Measurements from ENCODE around the gene RNPEPL1. TPM values are rescaled to one million over a fixed set of nuclear protein-coding genes. Genes with fewer than 3 reads are reported as not detected.

Gene RNPEPL1
- total RNA-seq, 4 donors from 2014 or later, result 41.6 to 97.4 (median 71.8) TPM

DNA sequence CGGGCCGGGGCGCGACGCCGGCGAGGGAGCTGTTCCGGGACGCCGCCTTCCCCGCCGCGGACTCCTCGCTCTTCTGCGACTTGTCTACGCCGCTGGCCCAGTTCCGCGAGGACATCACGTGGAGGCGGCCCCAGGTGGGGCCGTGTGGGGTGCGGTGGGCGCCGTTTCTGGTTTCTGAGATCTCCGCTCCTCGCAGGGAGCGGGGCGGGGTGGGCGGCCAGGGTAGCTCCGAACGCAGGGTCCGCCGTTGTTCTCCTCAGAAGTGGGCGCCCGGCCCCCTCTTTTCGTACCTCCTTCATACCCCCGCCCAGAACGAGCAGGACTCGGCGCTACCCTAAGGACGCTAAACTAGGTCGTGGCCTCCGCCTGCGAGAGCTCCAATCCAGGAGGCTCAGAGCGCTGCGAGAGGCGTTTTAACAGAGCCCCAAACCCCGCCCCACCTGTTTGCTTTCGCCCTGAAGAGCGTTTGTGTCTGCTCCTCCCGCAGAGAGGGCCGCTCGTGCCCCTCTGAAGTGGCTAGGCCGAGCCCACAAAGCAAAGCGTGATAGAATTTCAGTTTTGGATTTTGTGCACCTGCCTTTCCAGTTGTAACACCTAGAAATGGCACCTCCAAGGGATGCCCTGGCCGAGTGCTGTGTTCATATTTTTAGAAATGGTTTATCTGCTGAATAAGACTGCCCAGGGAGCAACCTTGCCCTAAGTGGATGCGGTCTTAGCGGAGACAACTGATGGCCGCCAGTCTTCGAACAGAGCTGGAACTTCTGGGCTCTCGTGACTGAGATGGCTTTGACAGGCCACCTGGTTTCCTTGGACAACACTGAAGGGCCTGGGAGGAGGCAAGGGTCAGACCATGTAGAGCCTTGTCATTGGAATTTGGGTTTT lies 18.9 kb downstream of the RNPEPL1 start:
- ATAC-seq (ENCODE audit: low FRiP score) (peak; percentile 10), DNase-seq (ENCODE audit: low spot score) (no peak)
- no peak for TF ChIP-seq CTCF (IDR thresholded peaks at IDR 0.05)

GRCh38 chr2:240588006-240588655 lies 19.8 kb downstream of the RNPEPL1 start:
- ATAC-seq (ENCODE audit: low FRiP score) (no peak), DNase-seq (ENCODE audit: low spot score) (no peak)
- TF ChIP-seq CTCF (IDR thresholded peaks at IDR 0.05), result no peak

GRCh38 chr2:240588669-240589068 lies 20.4 kb downstream of the RNPEPL1 start:
- no peak for DNase-seq (ENCODE audit: low spot score)
- TF ChIP-seq CTCF (IDR thresholded peaks at IDR 0.05), result no peak
- no peak for ATAC-seq (ENCODE audit: low FRiP score)

DNA sequence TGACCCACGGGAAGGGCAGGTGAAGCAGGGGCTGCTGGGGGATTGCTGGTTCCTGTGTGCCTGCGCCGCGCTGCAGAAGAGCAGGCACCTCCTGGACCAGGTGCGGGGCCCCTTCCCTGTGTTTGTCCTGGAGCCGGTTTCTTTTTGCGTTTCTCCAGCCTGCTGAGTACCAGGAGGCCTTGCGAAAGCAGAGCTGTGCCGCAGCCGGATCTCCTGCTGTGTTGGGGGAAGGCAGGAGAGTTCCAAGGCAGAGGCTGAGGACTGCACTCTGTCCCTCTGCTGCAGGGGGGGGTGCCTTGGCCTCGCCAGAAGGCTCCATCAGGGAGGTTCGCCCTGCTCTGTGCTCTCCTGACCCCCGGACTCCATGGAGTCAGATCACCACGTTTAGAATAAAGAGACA lies 21.1 kb downstream of the RNPEPL1 start:
- DNase-seq (ENCODE audit: low spot score) (no peak), ATAC-seq (ENCODE audit: low FRiP score) (no peak)
- TF ChIP-seq CTCF (IDR thresholded peaks at IDR 0.05), result no peak

- no peak for ATAC-seq (ENCODE audit: low FRiP score)
- no peak for DNase-seq (ENCODE audit: low spot score)
- no peak for TF ChIP-seq CTCF (IDR thresholded peaks at IDR 0.05)
Observed at GRCh38 chr2:240589850-240590525, 21.7 kb downstream of the RNPEPL1 start.

GRCh38 chr2:240590681-240591111 lies 22.4 kb downstream of the RNPEPL1 start:
- DNase-seq (ENCODE audit: low spot score), result no peak
- ATAC-seq (ENCODE audit: low FRiP score), result no peak
- TF ChIP-seq CTCF (IDR thresholded peaks at IDR 0.05), result no peak

Data from omental fat pad (tissue), 4 donors.